SK-N-SH (cell line): ENCODE measurements around the gene NRL.

ENCODE experiments used
- EP300 ChIP-seq, 2 experiments: IDR thresholded peaks; 2 replicates each; pipeline versions ENCODE4 v1.4.0 to v1.6.1; 2012; ENCODE audit warnings: borderline replicate concordance in 1 of 2, low read depth in 1 of 2, low read length in 1 of 2
- EZH2phosphoT487 ChIP-seq: fragments of 200-600 bp; sonication (generic); IDR thresholded peaks from 2 replicates; pipeline ENCODE4 v1.6.1; 2017; ENCODE audit warnings: low read depth, mixed run types, mild to moderate bottlenecking, antibody characterized with exemption, moderate library complexity, borderline replicate concordance
- GABPA ChIP-seq: IDR thresholded peaks from 2 replicates; pipeline ENCODE4 v1.4.0; 2012; ENCODE audit warnings: low read depth, mild to moderate bottlenecking
- IRF3 ChIP-seq: fragments of 150-350 bp; IDR thresholded peaks from 2 replicates; pipeline ENCODE4 v1.6.1; 2016; ENCODE audit warnings: mild to moderate bottlenecking, low read depth, low read length
- JUND ChIP-seq: IDR thresholded peaks from 2 replicates; pipeline ENCODE4 v1.4.0; 2012
- POLR2AphosphoS5 ChIP-seq: IDR thresholded peaks from 2 replicates; pipeline ENCODE4 v1.6.1; 2012; ENCODE audit warnings: low read depth, low read length
- RXRA ChIP-seq: IDR thresholded peaks from 2 replicates; pipeline ENCODE4 v1.4.0; 2012; ENCODE audit warnings: low read depth, mild to moderate bottlenecking, borderline replicate concordance
- SIN3A ChIP-seq: IDR thresholded peaks from 2 replicates; pipeline ENCODE4 v1.6.1; 2012; ENCODE audit warnings: low read depth, mild to moderate bottlenecking, low read length, moderate library complexity, borderline replicate concordance
- TAF1 ChIP-seq: IDR thresholded peaks from 2 replicates; pipeline ENCODE4 v1.6.1; 2012; ENCODE audit warnings: low read depth, mild to moderate bottlenecking, low read length, moderate library complexity, borderline replicate concordance
- USF1 ChIP-seq: IDR thresholded peaks from 2 replicates; pipeline ENCODE4 v1.4.0; 2012; ENCODE audit warnings: low read depth, borderline replicate concordance
- YY1 ChIP-seq: IDR thresholded peaks from 2 replicates; pipeline ENCODE4 v1.4.0; 2012; ENCODE audit warnings: low read depth, mild to moderate bottlenecking
- TF ChIP-seq, protein P1 (sequence below): fragments of 200-600 bp; sonication (generic); IDR thresholded peaks from 2 replicates; pipeline ENCODE4 v1.6.1; 2017; ENCODE audit warnings: antibody characterized with exemption, mild to moderate bottlenecking, moderate library complexity
- TF ChIP-seq, protein P2 (sequence below): IDR thresholded peaks from 2 replicates; pipeline ENCODE4 v1.4.0; 2012; ENCODE audit warnings: low read depth

DNA sequence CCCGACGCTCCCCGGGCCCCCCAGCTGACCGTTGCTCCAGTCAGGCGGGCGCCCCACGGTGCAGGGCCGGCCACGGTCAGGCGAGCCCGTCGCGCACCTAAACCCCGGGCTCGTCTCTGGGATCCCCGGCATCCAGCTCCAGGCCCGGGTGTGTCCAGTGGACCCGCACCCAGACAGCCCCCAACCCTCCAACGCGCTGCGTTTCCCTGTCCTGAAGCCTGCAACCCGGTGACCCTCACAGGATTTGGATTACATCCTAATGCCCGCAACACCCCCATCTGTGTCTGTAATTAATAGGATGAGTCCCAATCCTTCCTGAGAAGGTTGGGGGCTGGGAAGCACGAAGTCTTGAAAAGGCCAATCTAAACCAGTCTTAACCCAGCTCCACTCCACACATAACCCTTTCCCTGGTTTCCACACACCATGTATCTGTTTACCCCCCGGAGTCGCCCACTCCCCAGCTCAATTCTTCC is 33.0 kb downstream of the NRL start:
- TF ChIP-seq RXRA (no peak), TAF1 (no peak), SIN3A (no peak), EP300 (IDR thresholded peaks at IDR 0.05; ENCODE audit: borderline replicate concordance in 1 of 2, low read depth in 1 of 2, low read length in 1 of 2) (no peak), EZH2phosphoT487 (no peak), GABPA (no peak), POLR2AphosphoS5 (no peak), USF1 (no peak), JUND (no peak), IRF3 (no peak), YY1 (no peak)
- TF ChIP-seq, protein P1, sequence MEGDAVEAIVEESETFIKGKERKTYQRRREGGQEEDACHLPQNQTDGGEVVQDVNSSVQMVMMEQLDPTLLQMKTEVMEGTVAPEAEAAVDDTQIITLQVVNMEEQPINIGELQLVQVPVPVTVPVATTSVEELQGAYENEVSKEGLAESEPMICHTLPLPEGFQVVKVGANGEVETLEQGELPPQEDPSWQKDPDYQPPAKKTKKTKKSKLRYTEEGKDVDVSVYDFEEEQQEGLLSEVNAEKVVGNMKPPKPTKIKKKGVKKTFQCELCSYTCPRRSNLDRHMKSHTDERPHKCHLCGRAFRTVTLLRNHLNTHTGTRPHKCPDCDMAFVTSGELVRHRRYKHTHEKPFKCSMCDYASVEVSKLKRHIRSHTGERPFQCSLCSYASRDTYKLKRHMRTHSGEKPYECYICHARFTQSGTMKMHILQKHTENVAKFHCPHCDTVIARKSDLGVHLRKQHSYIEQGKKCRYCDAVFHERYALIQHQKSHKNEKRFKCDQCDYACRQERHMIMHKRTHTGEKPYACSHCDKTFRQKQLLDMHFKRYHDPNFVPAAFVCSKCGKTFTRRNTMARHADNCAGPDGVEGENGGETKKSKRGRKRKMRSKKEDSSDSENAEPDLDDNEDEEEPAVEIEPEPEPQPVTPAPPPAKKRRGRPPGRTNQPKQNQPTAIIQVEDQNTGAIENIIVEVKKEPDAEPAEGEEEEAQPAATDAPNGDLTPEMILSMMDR, result no peak
- TF ChIP-seq, protein P2, sequence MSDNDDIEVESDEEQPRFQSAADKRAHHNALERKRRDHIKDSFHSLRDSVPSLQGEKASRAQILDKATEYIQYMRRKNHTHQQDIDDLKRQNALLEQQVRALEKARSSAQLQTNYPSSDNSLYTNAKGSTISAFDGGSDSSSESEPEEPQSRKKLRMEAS, result no peak
